ENCODE measurements around the gene PPT2.
"Not testable (repeated sequence)": the region's sequence is repeated elsewhere in the genome, so short reads cannot be mapped to it uniquely, and the experiment has no call there.

Gene PPT2

DNA sequence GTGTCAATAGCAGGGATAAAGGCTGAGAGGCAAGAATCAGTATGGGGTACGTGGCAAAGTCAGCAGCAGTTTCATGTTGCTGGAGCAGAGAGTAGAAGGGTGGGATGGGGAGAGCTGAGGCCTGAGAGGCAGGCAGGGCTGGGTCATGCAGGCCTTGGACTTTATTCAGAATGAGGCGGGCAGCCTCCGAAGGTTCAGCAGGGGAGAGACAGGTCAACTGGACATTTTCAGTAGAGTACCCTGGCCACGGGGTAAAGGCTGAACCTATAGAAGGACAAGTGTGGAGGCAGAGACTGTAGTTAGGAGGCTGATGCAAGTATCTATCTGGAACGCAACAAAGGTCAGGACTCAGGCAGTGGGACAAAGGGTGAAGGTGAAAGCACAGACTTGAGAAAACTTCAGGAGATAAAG is 56.3 kb downstream of the PPT2 start:
- no peak for DNase-seq (ENCODE audit: low read depth)

DNA sequence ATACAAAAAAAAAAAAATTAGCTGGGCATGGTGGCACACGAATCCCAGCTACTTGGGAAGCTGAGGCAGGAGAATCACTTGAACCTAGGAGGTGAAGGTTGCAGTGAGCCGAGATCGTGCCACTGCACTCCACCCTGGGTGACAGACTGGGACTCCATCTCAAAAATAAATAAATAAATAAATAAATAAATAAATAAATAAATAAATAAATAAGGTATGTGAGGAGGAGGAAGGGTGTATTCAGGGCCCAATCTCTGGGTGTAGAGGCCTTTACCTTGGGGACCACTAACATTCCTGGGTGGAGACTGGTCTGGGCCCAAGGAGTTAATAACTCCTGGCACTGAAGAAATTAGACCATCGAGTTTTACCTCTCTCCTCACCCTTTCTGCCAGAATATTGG is 57.5 kb downstream of the PPT2 start:
- not testable (repeated sequence) for DNase-seq (ENCODE audit: low read depth)

DNA sequence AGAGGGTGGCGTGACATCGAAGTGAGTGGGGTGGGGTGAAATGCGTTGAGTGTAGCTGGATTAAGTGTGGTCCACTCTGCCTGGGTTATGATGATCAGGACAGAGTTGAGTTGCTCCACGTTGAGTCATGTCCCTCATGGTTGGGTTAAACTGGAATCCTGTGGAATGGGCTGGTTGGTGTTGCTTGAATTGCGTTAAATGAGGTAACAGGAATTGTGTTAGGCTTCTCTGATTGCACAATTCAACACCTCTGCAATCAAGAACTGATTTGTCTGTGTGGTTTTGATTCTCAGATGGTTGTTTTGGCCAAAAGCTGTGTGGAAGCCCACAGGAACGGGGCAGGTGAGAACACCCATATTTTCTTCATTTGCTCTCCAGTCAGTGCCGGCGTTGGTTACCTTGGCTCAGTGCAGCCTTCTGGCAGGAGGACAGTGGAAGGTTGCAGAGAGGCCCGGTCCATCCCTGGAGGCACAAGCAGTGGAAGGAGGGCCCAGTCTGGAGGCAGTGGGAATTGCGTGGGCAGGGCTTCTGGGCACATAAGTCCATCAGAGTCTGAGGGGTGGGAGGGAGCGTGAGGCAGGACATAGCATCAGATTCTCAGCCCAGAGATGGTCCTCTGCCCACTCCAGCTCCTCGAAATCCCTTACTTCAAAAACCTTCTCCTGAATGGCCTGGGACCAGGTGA is 58.3 kb downstream of the PPT2 start:
- DNase-seq (ENCODE audit: low read depth): no peak

Data from fibroblast of gingiva (primary cell).